ENCODE data around the gene CDIPT.
"Not testable (repeated sequence)": the region's sequence is repeated elsewhere in the genome, so short reads cannot be mapped to it uniquely, and the experiment has no call there.

The CDIPT gene

GRCh38 chr16:29862884-29863668, at the start of gene CDIPT:
TSS of gene CDIPT (minus strand) at chr16:29863226. CDS start at chr16:29862857, 369 bp downstream.
- DNase-seq, result peak; percentile 97

- DNase-seq, result peak; percentile 80
Observed at GRCh38 chr16:29912087-29912486, 49.1 kb upstream of the CDIPT start.

- peak; percentile 74 for DNase-seq
Observed at GRCh38 chr16:29911676-29912010, 48.6 kb upstream of the CDIPT start.

GRCh38 chr16:29910819-29911675, 48.0 kb upstream of the CDIPT start:
- DNase-seq, result no peak

- not testable (repeated sequence) for DNase-seq
Observed at GRCh38 chr16:29909851-29910250, 46.8 kb upstream of the CDIPT start.

- DNase-seq, result no peak
Observed at GRCh38 chr16:29909391-29909790, 46.4 kb upstream of the CDIPT start.

GRCh38 chr16:29908719-29909220, 45.7 kb upstream of the CDIPT start:
- no peak for DNase-seq

- no peak for DNase-seq
Observed at GRCh38 chr16:29907973-29908372, 44.9 kb upstream of the CDIPT start.

GRCh38 chr16:29906520-29907244, 43.7 kb upstream of the CDIPT start:
- no peak for DNase-seq

GRCh38 chr16:29905668-29906067, 42.6 kb upstream of the CDIPT start:
- no peak for DNase-seq

GRCh38 chr16:29904947-29905346, 41.9 kb upstream of the CDIPT start:
- DNase-seq, result no peak

GRCh38 chr16:29903590-29903989, 40.6 kb upstream of the CDIPT start:
- no peak for DNase-seq

GRCh38 chr16:29901607-29901945, 38.5 kb upstream of the CDIPT start:
- DNase-seq, result no peak

- DNase-seq, result no peak
Observed at GRCh38 chr16:29900888-29901606, 38.0 kb upstream of the CDIPT start.

GRCh38 chr16:29900102-29900887, 37.3 kb upstream of the CDIPT start, which contains the start of gene ASPHD1:
TSS of gene ASPHD1 (plus strand) at chr16:29900488. CDS start at chr16:29900972, 484 bp downstream.
- DNase-seq, result peak; percentile 81

- DNase-seq, result peak; percentile 97
Observed at GRCh38 chr16:29899516-29900101, 36.6 kb upstream of the CDIPT start, which contains the start of gene SEZ6L2. TSS of gene SEZ6L2 (minus strand) at chr16:29899550. CDS start at chr16:29899019, 531 bp downstream.

GRCh38 chr16:29898804-29899515, 35.9 kb upstream of the CDIPT start:
- peak; percentile 81 for DNase-seq

- no peak for DNase-seq
Observed at GRCh38 chr16:29898135-29898803, 35.2 kb upstream of the CDIPT start.

GRCh38 chr16:29897333-29897732, 34.3 kb upstream of the CDIPT start:
- DNase-seq, result no peak

GRCh38 chr16:29896841-29897240, 33.8 kb upstream of the CDIPT start:
- no peak for DNase-seq
